ENCODE data around the gene EVI5.
"Not testable (repeated sequence)": the region's sequence is repeated elsewhere in the genome, so short reads cannot be mapped to it uniquely, and the experiment has no call there.

The EVI5 gene

GRCh38 chr1:92791487-92792066, 6.7 kb upstream of the EVI5 start:
- no peak for DNase-seq

- DNase-seq: no peak
Measured at GRCh38 chr1:92790867-92791266, 6.0 kb upstream of the EVI5 start.

- DNase-seq: no peak
Measured at GRCh38 chr1:92790081-92790480, 5.2 kb upstream of the EVI5 start.

- peak; percentile 32 for DNase-seq
Measured at GRCh38 chr1:92786111-92786901, 1.4 kb upstream of the EVI5 start.

- DNase-seq: peak; percentile 19
Measured at GRCh38 chr1:92784021-92784638, 778 bp downstream of the EVI5 start.

GRCh38 chr1:92783550-92783949, 1.4 kb downstream of the EVI5 start:
- not testable (repeated sequence) for DNase-seq

- DNase-seq: no peak
Measured at GRCh38 chr1:92778376-92778775, 6.5 kb downstream of the EVI5 start.

GRCh38 chr1:92774407-92774806, 10.5 kb downstream of the EVI5 start:
- DNase-seq: no peak

GRCh38 chr1:92773749-92774148, 11.2 kb downstream of the EVI5 start:
- not testable (repeated sequence) for DNase-seq

GRCh38 chr1:92769856-92770255, 15.1 kb downstream of the EVI5 start:
- no peak for DNase-seq

GRCh38 chr1:92768915-92769314, 16.0 kb downstream of the EVI5 start:
- DNase-seq: no peak

GRCh38 chr1:92768296-92768695, 16.6 kb downstream of the EVI5 start:
- no peak for DNase-seq

GRCh38 chr1:92764116-92764515, 20.8 kb downstream of the EVI5 start:
- no peak for DNase-seq

- DNase-seq: no peak
Measured at GRCh38 chr1:92762355-92762754, 22.6 kb downstream of the EVI5 start.

- DNase-seq: no peak
Measured at GRCh38 chr1:92759361-92759760, 25.5 kb downstream of the EVI5 start.

- DNase-seq: no peak
Measured at GRCh38 chr1:92756537-92756936, 28.4 kb downstream of the EVI5 start.

- DNase-seq: peak; percentile 21
Measured at GRCh38 chr1:92755541-92756461, 29.1 kb downstream of the EVI5 start.

- DNase-seq: no peak
Measured at GRCh38 chr1:92754719-92755050, 30.2 kb downstream of the EVI5 start.

GRCh38 chr1:92754000-92754718, 30.7 kb downstream of the EVI5 start:
- no peak for DNase-seq

- DNase-seq: no peak
Measured at GRCh38 chr1:92752719-92753118, 32.2 kb downstream of the EVI5 start.

- peak; percentile 87 for DNase-seq
Measured at GRCh38 chr1:92749024-92749634, 35.8 kb downstream of the EVI5 start.

GRCh38 chr1:92748138-92748537, 36.8 kb downstream of the EVI5 start:
- no peak for DNase-seq
